Heart left ventricle (tissue), 16 donors: ENCODE data around the gene CYTH1. TPM values are rescaled to one million over a fixed set of nuclear protein-coding genes. Genes with fewer than 3 reads are reported as not detected.

ENCODE experiments used
- ATAC-seq, 4 donors: fragments of 200-7000 bp; cut with Tn5 transposase; one replicate each; pipeline ENCODE4 v1.9.1; 2020 to 2022; ENCODE audit warnings: moderate library complexity in 4 of 4, mild to moderate bottlenecking in 3 of 4, moderate number of reproducible peaks in 1 of 4
- DNase-seq, 5 donors: peaks; one replicate each; pipeline ENCODE4 v3.0.0-alpha.2; 2020
- H3K27ac ChIP-seq, 12 donors: fragments of 200-600 bp; sonication (generic) in 4 of 12; one replicate each; pipeline versions ENCODE4 v1.5.0 to v1.8.0; 2016 to 2022; ENCODE audit warnings: mild to moderate bottlenecking in 2 of 12
- H3K27me3 ChIP-seq, 9 donors: fragments of 200-600 bp; sonication (generic) in 2 of 9; one replicate each; pipeline versions ENCODE4 v1.5.1 to v1.8.0; 2016 to 2022; ENCODE audit warnings: mild to moderate bottlenecking in 3 of 9
- H3K36me3 ChIP-seq, 9 donors: fragments of 200-600 bp; sonication (generic) in 2 of 9; one replicate each; pipeline versions ENCODE4 v1.5.0 to v1.8.0; 2018 to 2022; ENCODE audit warnings: mild to moderate bottlenecking in 2 of 9
- H3K4me1 ChIP-seq, 12 donors: fragments of 200-600 bp; sonication (generic) in 4 of 12; one replicate each; pipeline versions ENCODE4 v1.5.0 to v1.8.0; 2016 to 2022; ENCODE audit warnings: mild to moderate bottlenecking in 3 of 12
- H3K4me3 ChIP-seq, 12 donors: fragments of 200-600 bp; sonication (generic) in 4 of 12; one replicate each; pipeline versions ENCODE4 v1.5.0 to v1.8.0; 2017 to 2022; ENCODE audit warnings: mild to moderate bottlenecking in 9 of 12, moderate library complexity in 4 of 12
- H3K9me3 ChIP-seq, 12 donors: fragments of 200-600 bp; sonication (generic) in 4 of 12; one replicate each; pipeline versions ENCODE4 v1.5.0 to v1.8.0; 2016 to 2022; ENCODE audit warnings: mild to moderate bottlenecking in 1 of 12
- POLR2A ChIP-seq, 2 donors: fragments of 450-650 bp; IDR thresholded peaks; one replicate each; pipeline ENCODE4 v1.6.1; 2017; ENCODE audit warnings: antibody characterized with exemption in 2 of 2, mild to moderate bottlenecking in 2 of 2, moderate library complexity in 2 of 2
- WGBS, 4 donors: extraction: QIAGEN DNeasy Blood & Tissue Kit in 2 of 4; methylation state at CpG; one replicate each; pipeline versions ENCODE4 v1.1.5 to v1.1.7; 2013 to 2018; 5-methylcytosine and 5-hydroxymethylcytosine counted together
- intact Hi-C, 10 donors: fragments of 100-400 bp; cut with DNase I; formaldehyde crosslinking; loops; one replicate each; pipeline versions ENCODE4 v1.11.1 to v1.14.2; 2022
- polyA plus RNA-seq, 2 donors: library from polyadenylated mRNA; stranded (reverse); fragments of 200-250 nt; gene quantifications; one replicate each; pipeline ENCODE4 v1.2.3, GENCODE V29; 2013
- total RNA-seq, 9 donors: library from RNA; depleted of rRNA in 2 of 9; stranded (reverse); fragments of >200 nt in 2 of 9; fragmentation: NEBNext Ultra II Directional in 3 of 9; extraction: Animal tissue kit (Norgen Biotek cat#: 25700) in 3 of 9; gene quantifications; one replicate each; pipeline versions ENCODE4 v1.1.0 to v1.2.4, GENCODE V29; 2016 to 2023
- TF ChIP-seq, protein P1 (sequence below), 12 donors: fragments of 200-600 bp; sonication (generic) in 4 of 12; IDR thresholded peaks; one replicate each; pipeline versions ENCODE4 v1.5.0 to v1.8.0; 2018 to 2022; ENCODE audit warnings: antibody characterized with exemption in 12 of 12, mild to moderate bottlenecking in 5 of 12
- donor health status: ischemic (EF 13 %, LVEDD 7.1; RV severe dilation, severe dysfunction).
- donor health status: healthy with polysubstance abuse.
- donor health status: DM: no; HTN: yes; CAD: no.
- donor health status: DM: no; HTN: no; CAD: no.
- donor health status: ischemic (EF 25% LVEDD 6.9; RV normal size, moderate dysfunction).
- donor health status: ischemic (EF 25% LVEDD 5.7; RV mildly dilated, moderate dysfunction).
- donor health status: healthy.
- donor health status: DM: yes; HTN: yes; CAD: no.
- donor health status: ischemic (EF 35%, LVEDD 5.7; RV mildly dilated, moderate dysfunction).
- donor health status: nonischemic (EF 11% LVEDD 7.7; RV severe dilation, severe dysfunction).
- donor health status: DM: yes; HTN: yes; CAD: no.
- donor health status: PGD.
- donor health status: ischemic (EF 29% LVEDD 5.4; RV normal size, mild dysfunction).
- donor health status: nonischemic (EF 23%, LVEDD 6.1; RV moderate dilation, normal function).

CYTH1 gene
- total and polyA plus RNA-seq, 11 donors: 20.0 to 59.1 (median 30.9) TPM

GRCh38 chr17:78655251-78655940 is 126.7 kb downstream of the CYTH1 start:
- intact Hi-C loops: no loop called here
- H3K27ac ChIP-seq: no peak overlapping the region
- H3K36me3 ChIP-seq: no peaks in the 10 kb centered on the region
- WGBS, 4 donors: 86 to 94% (median 92%) methylated on average over 9 of the region's 9 CpGs
- H3K9me3 ChIP-seq: no peaks in the 10 kb centered on the region
- no peak for TF ChIP-seq POLR2A (IDR thresholded peaks at IDR 0.05)
- TF ChIP-seq, protein P1, sequence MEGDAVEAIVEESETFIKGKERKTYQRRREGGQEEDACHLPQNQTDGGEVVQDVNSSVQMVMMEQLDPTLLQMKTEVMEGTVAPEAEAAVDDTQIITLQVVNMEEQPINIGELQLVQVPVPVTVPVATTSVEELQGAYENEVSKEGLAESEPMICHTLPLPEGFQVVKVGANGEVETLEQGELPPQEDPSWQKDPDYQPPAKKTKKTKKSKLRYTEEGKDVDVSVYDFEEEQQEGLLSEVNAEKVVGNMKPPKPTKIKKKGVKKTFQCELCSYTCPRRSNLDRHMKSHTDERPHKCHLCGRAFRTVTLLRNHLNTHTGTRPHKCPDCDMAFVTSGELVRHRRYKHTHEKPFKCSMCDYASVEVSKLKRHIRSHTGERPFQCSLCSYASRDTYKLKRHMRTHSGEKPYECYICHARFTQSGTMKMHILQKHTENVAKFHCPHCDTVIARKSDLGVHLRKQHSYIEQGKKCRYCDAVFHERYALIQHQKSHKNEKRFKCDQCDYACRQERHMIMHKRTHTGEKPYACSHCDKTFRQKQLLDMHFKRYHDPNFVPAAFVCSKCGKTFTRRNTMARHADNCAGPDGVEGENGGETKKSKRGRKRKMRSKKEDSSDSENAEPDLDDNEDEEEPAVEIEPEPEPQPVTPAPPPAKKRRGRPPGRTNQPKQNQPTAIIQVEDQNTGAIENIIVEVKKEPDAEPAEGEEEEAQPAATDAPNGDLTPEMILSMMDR (IDR thresholded peaks at IDR 0.05): no peak
- H3K27me3 ChIP-seq: no peaks in the 10 kb centered on the region
- DNase-seq (no peak), ATAC-seq (no peak)
- H3K4me3 ChIP-seq: no peak overlapping the region
- peaks cover 0 to 12% (median 0%) of the 10 kb centered on the region in 12 donors for H3K4me1 ChIP-seq

DNA sequence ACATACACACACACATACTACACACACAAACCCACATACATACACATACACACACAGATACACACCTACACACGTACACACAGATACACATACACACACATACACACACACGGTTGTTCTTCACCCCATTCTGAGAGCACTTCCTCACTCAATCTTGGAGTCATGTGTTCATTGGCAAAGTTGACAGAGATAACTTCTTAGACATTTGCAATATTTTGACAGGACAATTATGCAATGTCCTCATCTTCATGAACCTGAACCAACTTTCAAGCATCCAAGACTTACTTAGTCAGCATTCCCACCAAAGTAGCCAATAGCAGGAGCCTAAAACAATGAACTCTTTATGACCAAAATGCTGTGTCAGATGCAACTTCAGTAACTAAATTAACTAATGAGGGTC is 127.7 kb downstream of the CYTH1 start:
- Histone ChIP-seq H3K4me1 (peaks cover 0 to 12% (median 0%) of the 10 kb centered on the region in 12 donors), H3K27ac (no peak overlapping the region), H3K9me3 (peaks cover 0 to 1% (median 0%) of the 10 kb centered on the region in 12 donors), H3K36me3 (no peaks in the 10 kb centered on the region), H3K27me3 (no peaks in the 10 kb centered on the region), H3K4me3 (no peak overlapping the region)
- TF ChIP-seq, protein P1 (IDR thresholded peaks at IDR 0.05): no peak
- TF ChIP-seq POLR2A (IDR thresholded peaks at IDR 0.05): no peak
- no peak for DNase-seq
- intact Hi-C loops: no loop called here
- whole genome bisulfite sequencing, 4 donors: 83 to 92% (median 84%) methylated on average over 2 of the region's 2 CpGs
- no peak for ATAC-seq

DNA sequence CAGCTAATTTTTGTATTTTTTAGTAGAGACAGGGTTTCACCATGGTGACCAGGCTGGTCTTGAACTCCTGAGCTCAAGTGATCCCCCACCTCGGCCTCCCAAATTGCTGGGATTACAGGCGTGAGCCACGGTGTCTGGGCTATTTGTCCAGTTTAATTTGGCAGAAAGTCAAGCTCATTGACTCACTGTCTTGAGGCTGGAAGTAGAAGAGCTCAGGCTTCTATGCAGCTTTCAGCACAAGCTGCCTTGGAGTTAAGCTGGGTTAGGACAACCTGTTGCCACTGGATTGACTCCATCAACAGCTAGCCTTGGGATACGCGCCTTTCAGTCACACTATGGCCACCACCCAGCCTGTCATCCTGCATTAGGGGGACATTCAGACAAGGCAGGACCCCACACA is 128.7 kb downstream of the CYTH1 start:
- 61 to 74% (median 68%) methylated on average over 5 of the region's 5 CpGs for WGBS, 4 donors
- Histone ChIP-seq H3K9me3 (peaks cover 0 to 8% (median 0%) of the 10 kb centered on the region in 12 donors), H3K4me1 (peaks cover 0 to 12% (median 0%) of the 10 kb centered on the region in 12 donors), H3K27me3 (no peaks in the 10 kb centered on the region), H3K36me3 (no peaks in the 10 kb centered on the region), H3K27ac (peak overlapping the region in 1 of 12 donors; percentile 81), H3K4me3 (no peak overlapping the region)
- intact Hi-C loops: no loop called here
- DNase-seq (no peak), ATAC-seq (peak in 2 of 4 donors; percentile 42 to 50)
- no peak for TF ChIP-seq POLR2A (IDR thresholded peaks at IDR 0.05)
- TF ChIP-seq, protein P1 (IDR thresholded peaks at IDR 0.05): no peak

GRCh38 chr17:78652913-78653312 is 129.2 kb downstream of the CYTH1 start:
- intact Hi-C loops: no loop called here
- WGBS, 4 donors: 78 to 92% (median 83%) methylated on average over 11 of the region's 11 CpGs
- H3K27ac ChIP-seq: peak overlapping the region in 1 of 12 donors; percentile 81
- peaks cover 0 to 13% (median 0%) of the 10 kb centered on the region in 12 donors for H3K9me3 ChIP-seq
- H3K27me3 ChIP-seq: no peaks in the 10 kb centered on the region
- H3K36me3 ChIP-seq: no peaks in the 10 kb centered on the region
- TF ChIP-seq, protein P1 (IDR thresholded peaks at IDR 0.05): no peak
- no peak for TF ChIP-seq POLR2A (IDR thresholded peaks at IDR 0.05)
- no peak overlapping the region for H3K4me3 ChIP-seq
- no peak for DNase-seq
- ATAC-seq: peak in 2 of 4 donors; percentile 34 to 45
- peaks cover 0 to 12% (median 0%) of the 10 kb centered on the region in 12 donors for H3K4me1 ChIP-seq
